ENCODE measurements around the gene MAPK9.

- TF ChIP-seq CTCF (conservative IDR thresholded peaks at IDR 0.05) (no peak), ZFX (IDR thresholded peaks at IDR 0.05) (no peak)
Observed at GRCh38 chr5:180303226-180304015, 11.5 kb upstream of the MAPK9 start.
